ENCODE results near the gene TBR1.

GRCh38 chr2:161422816-161423403 lies 6.8 kb downstream of the TBR1 start:
- TF ChIP-seq POLR2AphosphoS5 (IDR thresholded peaks at IDR 0.05; ENCODE audit: borderline replicate concordance, low read depth, low read length) (no peak), EZH2 (IDR thresholded peaks at IDR 0.05) (no peak)
